SK-N-MC (cell line): ENCODE results near the gene IRF3.

Experiments
- EZH2 ChIP-seq: fragments of 200-600 bp; sonication (generic); IDR thresholded peaks from one replicate; pipeline ENCODE4 v1.6.1; 2017; ENCODE audit warnings: antibody characterized with exemption
- FOXP2 ChIP-seq: optimal IDR thresholded peaks from 2 replicates; pipeline ENCODE3; 2011; ENCODE audit warnings: mild to moderate bottlenecking, moderate library complexity; ENCODE audit not compliant: insufficient read depth; ENCODE audit errors: extremely low read length, control extremely low read depth
- POLR2AphosphoS5 ChIP-seq: IDR thresholded peaks from 2 replicates; pipeline ENCODE4 v1.6.1; 2012; ENCODE audit warnings: mild to moderate bottlenecking, low read depth, low read length, borderline replicate concordance

DNA sequence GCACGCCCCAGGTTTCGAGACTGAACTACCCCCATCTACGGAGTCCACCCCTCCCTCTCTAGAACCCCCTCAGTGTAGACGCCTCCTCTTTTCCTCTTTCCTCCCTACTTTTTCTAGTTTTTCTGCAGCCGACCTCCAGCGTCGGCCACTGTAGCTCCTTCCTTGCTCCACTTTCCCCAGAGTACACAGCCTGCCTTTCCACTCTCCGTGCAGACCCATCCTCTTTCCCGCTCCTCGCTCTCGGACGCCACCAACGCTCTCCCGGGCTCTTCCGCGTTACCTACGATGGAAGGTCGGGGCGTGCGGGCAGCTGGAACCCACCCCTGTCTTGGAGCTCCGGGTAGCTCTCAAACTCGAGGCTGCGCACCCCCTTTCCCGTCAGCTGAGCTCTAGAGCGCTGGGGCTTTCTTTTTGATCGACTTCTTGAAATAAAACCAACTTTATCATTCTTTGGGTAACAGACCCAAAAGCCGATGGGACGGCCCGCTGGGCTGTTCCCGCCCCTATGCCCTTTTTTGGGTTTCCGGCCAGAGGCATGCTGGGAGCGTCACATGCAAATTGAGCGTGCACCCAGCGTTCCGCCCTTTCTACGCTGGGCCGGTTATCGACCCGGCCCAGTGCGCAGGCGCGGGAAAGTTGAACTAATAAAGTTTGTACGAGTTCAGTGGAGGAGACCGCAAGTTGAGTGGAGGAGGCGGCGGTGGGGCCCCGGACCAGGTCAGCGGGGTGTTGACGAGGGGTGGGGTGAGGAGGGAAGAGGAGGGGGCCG lies at the start of gene IRF3, which contains the start of gene BCL2L12:
- TF ChIP-seq POLR2AphosphoS5 (peak; percentile 91), EZH2 (no peak), FOXP2 (peak; percentile 31)
